Measurements from ENCODE around the gene AHSP.
"Not testable (repeated sequence)": the region's sequence is repeated elsewhere in the genome, so short reads cannot be mapped to it uniquely, and the experiment has no call there.

Gene AHSP, protein sequence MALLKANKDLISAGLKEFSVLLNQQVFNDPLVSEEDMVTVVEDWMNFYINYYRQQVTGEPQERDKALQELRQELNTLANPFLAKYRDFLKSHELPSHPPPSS

DNA sequence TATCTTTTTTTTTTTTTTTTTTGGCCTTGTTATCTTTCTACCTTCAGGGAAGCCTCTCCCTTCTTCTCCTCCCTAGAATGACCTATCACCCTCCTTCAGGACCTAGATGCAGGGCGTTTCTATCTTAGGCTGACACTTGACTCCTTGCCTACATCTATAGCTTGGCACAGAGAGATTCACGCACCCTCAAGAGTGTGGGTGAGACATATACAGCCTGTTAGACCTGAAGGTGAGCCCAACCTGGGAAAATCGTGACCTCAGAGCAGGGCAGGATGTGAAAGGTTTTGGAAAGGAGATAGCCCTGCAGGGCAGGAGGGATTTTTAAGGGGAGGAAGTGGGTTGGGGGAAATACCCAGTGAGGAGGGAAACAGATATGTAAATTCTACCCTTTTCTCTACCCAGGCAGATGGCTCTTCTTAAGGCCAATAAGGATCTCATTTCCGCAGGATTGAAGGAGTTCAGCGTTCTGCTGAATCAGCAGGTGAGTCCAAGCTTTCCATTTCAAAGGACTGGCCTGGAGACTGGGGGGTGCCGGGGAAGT, at the start of gene AHSP:
Gene AHSP (plus strand): TSS at position 167 of the 541 bp plus-strand sequence. CDS start 240 bp downstream, at position 407.
- DNase-seq, result no peak

GRCh38 chr16:31478956-31479355, 48.7 kb upstream of the AHSP start:
- DNase-seq, result no peak

DNA sequence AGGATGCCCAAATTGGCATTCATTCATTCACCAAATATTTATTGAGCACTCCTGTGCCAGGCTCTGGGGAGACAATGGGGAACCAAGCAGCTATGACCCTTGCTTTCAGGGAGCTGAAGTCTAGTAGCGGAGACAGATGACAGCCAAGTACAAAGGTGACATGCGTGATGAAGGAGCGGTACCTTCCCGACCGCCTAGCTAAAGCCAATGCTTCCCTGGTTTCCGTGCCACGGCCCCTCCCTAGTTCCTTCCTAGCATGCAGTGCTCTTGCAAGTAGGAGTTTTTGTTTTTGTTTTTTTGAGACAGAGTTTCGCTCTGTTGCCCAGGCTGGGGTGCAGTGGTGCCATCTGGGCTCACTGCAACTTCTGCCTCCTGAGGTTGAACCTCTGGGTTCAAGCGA, 47.9 kb upstream of the AHSP start:
- DNase-seq, result no peak

- DNase-seq, result no peak
Measured at GRCh38 chr16:31480851-31481536, 46.7 kb upstream of the AHSP start.

DNA sequence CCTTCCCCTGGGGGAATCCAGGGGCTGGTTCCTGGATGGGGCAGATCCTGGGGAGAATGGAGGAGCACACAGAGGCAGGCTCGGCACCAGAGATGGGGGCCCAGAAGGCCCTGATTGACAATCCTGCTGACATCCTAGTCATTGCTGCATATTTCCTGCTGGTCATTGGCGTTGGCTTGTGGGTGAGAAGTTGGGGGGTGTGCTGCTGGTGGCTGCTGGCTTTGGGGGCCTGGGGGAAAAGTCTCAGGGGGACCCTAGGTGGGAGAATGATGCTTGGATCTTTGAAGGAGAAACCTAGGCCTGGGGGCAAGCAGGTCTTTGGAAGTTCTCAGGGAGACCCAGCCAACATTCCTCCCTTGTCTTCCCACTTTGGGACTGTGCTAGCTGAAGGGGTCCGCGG, 44.6 kb upstream of the AHSP start, which contains the start of gene SLC5A2:
Gene SLC5A2 (plus strand): TSS at position 43 of the 400 bp plus-strand sequence. CDS start 14 bp downstream, at position 57.
- DNase-seq, result no peak

GRCh38 chr16:31484048-31484447, 43.7 kb upstream of the AHSP start:
- DNase-seq, result not testable (repeated sequence)

DNA sequence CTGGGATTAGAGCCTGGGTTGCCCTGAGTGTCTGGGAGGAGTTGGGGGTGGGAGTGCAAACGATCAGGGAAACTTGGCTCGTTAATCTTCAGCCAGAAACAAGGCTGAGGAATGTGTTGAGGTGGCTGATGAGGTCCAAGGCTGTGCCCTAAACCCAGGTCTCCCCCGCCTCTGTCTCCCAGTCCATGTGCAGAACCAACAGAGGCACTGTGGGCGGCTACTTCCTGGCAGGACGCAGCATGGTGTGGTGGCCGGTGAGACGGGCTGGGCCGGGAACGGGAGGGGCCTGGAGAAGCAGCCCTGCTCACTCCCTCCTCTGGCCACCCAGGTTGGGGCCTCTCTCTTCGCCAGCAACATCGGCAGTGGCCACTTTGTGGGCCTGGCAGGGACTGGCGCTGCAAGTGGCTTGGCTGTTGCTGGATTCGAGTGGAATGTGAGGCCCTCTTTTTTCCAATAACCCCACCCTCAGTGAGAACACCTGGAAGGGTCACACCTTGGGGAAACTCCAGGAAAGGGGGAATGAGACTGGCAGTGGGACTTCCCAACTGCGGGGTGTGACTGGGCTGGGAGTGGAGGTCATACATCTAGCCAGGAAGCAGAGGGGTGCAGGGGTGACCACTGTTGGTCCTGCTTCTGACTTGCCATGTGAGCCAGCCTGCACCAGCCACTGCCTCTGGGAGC, 43.1 kb upstream of the AHSP start:
- DNase-seq, result no peak

- no peak for DNase-seq
Measured at GRCh38 chr16:31485571-31485970, 42.1 kb upstream of the AHSP start.

DNA sequence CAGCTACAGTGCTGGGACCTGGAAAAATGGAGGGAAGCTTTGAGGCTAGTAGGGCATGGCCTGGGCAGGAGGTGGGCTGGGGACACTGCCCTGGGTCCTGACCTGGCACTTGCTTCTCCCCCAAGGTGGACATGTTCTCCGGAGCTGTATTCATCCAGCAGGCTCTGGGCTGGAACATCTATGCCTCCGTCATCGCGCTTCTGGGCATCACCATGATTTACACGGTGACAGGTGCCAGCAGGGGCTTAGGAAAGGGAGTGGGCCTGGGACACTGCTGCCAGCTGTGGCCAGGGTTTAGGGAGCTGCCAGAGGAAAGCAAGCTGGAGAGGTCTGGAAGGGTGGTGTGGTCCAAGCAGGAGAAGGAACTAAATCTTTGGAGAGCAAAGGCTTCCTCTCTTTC, 41.7 kb upstream of the AHSP start:
- DNase-seq, result no peak

DNA sequence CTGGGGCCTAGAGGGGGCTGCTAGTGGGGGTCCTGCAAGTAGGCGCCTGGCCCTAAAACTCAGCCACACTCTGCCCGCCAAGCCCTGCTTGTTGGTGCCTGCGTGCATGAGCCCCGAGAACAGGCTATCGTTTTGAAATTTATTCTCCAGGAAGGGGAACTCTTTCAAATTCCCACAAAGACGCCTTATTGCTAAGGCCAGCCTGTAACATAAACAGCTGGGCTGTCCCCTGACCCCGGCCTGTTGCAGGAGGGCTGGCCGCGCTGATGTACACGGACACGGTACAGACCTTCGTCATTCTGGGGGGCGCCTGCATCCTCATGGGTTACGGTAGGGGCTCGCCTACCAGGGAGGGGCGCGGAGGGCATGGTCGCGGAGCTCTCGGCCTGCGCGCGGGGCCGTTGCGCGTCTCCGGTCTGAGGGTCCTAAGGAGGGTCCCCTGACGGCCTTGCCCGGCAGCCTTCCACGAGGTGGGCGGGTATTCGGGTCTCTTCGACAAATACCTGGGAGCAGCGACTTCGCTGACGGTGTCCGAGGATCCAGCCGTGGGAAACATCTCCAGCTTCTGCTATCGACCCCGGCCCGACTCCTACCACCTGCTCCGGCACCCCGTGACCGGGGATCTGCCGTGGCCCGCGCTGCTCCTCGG, 40.5 kb upstream of the AHSP start:
- no peak for DNase-seq

DNA sequence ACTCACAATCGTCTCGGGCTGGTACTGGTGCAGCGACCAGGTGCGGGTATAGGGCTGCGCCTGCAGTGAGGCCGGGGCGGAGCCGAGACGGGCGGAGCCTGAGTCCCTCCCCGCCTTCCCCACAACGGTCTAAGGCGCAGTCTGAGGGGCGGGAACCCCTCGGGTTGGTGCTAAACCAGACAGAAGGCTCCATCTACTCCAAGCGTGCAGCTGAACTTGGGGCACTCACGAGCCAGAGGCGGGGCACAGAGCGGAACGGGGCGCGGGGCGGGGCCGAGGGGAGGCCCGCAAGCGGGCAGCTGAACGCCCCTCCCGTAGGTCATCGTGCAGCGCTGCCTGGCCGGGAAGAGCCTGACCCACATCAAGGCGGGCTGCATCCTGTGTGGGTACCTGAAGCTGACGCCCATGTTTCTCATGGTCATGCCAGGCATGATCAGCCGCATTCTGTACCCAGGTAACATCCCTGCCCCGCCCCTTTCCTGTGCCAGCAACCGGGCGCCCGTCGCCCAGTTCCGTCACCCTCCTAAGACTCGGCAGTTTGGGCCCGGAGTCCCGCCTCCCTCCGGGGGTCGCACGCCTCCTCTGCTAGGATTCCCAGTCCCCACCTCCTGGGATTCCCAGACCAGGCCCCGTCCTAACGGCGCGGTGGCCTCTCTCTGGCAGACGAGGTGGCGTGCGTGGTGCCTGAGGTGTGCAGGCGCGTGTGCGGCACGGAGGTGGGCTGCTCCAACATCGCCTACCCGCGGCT, 39.8 kb upstream of the AHSP start:
- peak; percentile 68 to 69 for DNase-seq

DNA sequence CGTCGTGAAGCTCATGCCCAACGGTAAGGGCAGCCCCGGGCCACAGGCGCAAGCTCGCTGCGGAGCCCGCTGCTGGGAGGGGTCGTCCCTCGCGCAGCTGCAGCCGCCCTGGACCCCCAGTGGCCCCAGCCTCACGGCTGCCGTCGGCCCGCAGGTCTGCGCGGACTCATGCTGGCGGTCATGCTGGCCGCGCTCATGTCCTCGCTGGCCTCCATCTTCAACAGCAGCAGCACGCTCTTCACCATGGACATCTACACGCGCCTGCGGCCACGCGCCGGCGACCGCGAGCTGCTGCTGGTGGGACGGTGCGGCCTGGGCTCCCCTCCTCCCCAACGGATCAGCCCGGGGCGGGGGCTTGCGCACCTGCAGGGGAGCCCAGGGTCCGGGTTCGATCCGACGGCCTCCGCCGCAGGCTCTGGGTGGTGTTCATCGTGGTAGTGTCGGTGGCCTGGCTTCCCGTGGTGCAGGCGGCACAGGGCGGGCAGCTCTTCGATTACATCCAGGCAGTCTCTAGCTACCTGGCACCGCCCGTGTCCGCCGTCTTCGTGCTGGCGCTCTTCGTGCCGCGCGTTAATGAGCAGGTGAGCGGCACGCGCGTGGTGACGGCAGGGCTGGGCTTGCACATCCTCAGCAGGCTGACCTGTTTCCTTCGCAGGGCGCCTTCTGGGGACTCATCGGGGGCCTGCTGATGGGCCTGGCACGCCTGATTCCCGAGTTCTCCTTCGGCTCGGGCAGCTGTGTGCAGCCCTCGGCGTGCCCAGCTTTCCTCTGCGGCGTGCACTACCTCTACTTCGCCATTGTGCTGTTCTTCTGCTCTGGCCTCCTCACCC, 39.0 kb upstream of the AHSP start:
- no peak for DNase-seq

GRCh38 chr16:31489298-31489564, 38.5 kb upstream of the AHSP start:
- DNase-seq, result no peak

GRCh38 chr16:31489616-31490584, 37.8 kb upstream of the AHSP start:
- DNase-seq, result no peak

- DNase-seq, result no peak
Measured at GRCh38 chr16:31491778-31492418, 35.8 kb upstream of the AHSP start.

- no peak for DNase-seq
Measured at GRCh38 chr16:31493506-31494125, 34.1 kb upstream of the AHSP start.

DNA sequence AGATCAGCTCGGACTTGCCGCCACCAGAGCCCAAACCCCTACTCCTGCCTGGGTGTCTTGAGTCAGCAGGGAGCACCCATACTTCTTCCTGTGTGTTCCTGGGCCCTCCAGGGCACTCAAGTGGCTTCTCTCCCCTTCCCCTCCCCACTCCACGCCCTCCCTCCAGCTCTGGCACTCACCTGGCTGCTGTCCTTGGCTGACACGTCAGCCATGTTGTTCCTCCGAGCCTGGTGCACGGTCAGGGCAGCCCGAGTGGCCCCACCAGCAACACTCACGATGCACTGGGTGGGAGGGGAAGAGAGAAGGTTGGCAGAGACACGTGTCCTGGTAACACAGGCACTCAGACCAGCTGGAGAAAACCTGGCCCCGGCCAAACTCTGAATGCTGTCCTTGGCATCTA, 31.0 kb upstream of the AHSP start:
- no peak for DNase-seq

DNA sequence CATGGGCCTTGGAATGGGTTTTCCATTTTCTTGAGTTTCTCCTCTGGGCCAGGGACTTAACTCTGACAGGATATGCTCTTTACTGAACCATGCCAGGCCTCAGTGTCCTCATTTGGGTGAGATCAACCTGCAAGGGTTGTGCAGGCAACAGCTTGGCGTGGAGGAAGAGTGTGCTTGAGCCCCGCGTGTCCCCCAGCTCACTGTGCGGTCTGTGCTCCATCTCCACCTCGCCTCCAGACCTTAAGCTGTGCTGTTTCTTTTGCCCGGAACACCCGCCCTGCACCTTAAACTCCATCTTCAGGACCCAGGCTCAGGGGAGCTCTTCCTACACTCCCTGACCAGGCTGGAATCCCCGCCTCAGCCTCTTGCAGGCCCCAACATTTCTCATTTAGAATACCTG, 29.2 kb upstream of the AHSP start:
- no peak for DNase-seq

DNA sequence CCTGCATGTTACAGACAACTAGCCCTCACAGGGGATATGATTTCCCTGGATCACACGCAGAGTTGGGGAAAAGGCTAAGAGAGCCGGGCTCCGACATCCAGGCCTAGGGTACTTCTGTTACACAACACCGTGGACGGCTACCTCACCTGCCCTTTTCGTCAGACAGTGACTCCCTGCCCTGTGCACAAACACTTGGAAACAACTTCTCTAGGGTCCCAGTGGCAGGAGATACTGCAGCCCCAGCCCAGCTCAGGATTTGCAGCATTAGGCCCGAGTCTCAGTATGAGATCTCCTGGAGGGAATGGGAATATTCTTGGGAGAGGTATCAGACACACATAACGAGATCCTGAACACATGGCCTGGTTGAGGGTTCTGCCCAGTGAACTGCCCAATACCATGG, 27.8 kb upstream of the AHSP start:
- no peak for DNase-seq

Data from stimulated activated CD4-positive, alpha-beta T cell treated with anti-CD3 and anti-CD28 coated beads, Interleukin-2, amount 100 ng/mL, for 24 hours (primary cell).